GM12872 (cell line): ENCODE measurements around the gene SLC8B1.

Experiments
- TF ChIP-seq, protein P1 (sequence below): IDR thresholded peaks from 3 replicates; pipeline ENCODE4 v1.5.1; 2011; ENCODE audit warnings: low read depth, mild to moderate bottlenecking, low read length, moderate library complexity; ENCODE audit not compliant: insufficient read depth

The SLC8B1 gene

DNA sequence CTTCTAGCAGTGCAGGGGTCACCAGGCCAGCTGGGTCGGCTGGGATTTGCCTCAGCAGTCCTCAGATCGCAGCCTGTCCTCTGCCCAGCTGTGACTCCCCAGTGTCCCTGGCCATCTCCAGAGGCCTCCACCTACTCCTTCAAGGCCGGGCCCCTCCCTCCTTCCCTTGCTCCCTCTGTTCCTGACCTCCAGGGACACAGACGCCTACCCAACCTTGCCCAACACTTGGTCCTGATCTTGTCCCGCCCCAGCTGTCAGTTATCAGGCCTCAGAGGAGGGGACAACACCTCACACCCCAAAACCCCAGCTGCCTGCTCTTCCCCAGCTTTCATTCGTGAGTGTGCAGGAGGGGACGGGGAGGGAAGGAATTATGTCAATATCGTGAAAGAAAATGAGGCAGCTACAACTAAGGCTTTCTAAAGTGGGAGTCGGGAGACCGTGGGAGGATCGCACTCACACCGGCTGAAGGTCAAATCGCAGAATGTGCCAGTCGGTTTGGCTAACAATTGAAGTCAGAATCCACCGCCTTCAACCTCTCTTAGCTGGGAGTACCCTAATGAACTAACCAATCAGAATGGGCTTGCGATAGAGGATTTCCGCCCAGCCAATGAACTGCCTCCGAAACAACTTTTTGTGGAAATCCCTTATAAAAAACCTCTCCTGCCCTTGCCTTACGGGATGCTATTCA, 14.1 kb upstream of the SLC8B1 start:
- TF ChIP-seq, protein P1, sequence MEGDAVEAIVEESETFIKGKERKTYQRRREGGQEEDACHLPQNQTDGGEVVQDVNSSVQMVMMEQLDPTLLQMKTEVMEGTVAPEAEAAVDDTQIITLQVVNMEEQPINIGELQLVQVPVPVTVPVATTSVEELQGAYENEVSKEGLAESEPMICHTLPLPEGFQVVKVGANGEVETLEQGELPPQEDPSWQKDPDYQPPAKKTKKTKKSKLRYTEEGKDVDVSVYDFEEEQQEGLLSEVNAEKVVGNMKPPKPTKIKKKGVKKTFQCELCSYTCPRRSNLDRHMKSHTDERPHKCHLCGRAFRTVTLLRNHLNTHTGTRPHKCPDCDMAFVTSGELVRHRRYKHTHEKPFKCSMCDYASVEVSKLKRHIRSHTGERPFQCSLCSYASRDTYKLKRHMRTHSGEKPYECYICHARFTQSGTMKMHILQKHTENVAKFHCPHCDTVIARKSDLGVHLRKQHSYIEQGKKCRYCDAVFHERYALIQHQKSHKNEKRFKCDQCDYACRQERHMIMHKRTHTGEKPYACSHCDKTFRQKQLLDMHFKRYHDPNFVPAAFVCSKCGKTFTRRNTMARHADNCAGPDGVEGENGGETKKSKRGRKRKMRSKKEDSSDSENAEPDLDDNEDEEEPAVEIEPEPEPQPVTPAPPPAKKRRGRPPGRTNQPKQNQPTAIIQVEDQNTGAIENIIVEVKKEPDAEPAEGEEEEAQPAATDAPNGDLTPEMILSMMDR = no peak

DNA sequence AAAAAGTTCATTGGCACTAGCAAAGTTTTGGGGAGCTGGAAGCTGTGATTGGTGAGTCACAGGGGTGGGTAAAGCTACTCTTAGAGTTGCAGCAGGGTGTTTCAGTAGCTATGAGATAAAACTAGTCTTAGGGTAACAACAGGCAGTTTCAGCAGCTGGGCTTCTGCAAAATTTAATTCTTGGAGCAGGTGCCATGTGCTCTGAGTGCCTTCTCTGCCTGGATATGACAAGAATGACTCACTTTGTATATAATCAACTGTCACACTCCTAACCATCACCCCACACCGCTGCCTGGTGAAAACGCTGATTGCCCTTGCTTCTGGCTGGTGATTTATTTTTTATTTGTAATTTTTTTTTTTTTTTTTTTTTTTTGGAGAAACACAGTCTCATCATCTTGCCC, 13.0 kb upstream of the SLC8B1 start:
- TF ChIP-seq, protein P1 = no peak

DNA sequence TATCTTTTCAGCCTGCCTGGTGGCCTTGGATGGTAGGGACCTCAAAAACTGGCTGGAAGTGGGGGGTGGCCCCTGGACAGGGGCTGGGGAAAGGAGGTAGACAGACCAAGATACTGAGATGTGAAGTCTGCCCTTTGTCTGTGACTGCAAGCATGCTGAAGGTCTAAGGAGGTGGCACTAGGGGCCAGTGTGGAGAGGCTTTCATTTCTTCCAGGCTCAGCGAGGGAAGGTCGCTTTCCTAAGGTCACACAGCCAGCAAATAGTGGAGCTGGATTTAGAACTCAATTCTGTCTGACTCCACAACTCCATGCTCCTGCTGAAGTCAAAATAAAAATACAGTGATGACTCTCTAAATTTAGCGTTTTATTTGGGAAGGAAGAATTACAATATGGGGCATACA, 12.2 kb upstream of the SLC8B1 start:
- TF ChIP-seq, protein P1 = no peak

DNA sequence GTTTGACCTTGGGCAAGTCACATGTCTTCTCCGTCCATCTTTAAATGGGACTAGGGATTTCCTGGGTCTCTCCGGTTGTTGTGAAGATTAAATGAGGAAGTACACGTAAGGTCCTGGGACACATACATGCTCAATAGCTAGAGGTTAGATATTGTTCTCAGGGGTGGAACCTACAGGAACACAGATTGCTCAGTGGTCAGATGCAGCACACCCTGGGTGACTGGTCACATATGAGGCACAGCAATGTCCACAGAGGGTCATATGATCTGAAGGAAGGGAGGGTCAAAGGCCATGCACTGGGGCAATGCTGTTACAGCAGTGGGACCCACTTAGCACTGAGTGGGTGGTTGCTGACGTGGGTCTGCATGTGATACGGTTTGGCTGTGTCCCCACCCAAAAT, 11.4 kb upstream of the SLC8B1 start:
- TF ChIP-seq, protein P1 = no peak

DNA sequence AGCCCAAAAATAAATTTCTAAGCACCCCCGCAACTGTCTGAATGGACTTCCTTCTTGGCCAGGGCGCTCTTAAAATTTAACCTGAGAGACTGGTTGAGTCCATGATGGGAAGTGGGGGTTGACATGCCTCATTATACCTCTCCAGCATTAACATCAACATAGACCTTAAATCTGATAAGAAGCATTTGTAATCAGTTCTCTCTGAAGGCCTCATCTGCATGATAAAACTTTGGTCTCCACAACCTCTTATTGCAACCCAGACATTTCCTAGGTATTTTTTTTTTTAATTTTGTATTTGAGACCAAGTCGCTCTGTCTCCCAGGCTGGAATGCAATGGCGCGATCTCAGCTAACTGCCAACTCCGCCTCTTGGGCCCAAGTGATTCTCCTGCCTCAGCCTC, 10.4 kb upstream of the SLC8B1 start:
- TF ChIP-seq, protein P1 = no peak

DNA sequence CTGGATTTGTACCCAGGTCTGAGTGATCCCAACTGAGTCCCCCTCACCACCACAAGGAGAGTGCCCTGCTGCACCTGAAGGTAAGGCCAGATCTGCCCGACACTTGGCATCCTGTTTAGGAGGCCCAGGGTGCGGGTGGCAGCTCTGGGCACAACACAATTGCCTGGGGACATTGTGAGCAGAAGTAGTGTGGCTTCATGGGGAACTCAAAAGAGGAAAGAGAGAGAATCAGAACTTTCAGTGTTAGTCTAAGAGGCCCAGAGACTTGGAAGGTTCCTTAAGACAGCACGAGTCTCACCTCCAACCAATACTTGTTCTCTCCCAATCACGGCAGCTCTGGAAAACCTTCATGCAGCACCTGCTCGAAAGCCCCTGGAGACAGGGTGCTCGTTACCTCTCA, 6.6 kb upstream of the SLC8B1 start:
- TF ChIP-seq, protein P1 = no peak

DNA sequence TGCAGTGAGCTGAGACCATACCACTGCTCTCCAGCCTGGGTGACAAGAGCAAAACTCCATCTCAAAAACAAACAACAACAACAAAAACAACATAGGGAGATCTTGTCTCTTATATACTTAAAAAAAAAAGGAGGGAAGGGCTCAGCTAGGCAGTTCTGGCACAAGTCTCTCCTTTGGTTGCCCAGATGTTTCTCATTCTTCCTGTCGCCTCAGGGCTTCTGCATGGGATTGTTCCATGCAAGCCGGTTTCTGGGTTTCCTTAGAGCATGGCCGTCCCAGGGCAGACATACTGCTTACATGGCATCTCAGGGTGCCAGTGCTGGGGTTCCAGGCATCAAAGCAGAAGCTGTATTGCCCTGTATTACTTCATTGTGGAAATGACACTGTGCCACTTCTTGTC, 5.2 kb upstream of the SLC8B1 start:
- TF ChIP-seq, protein P1 = no peak
